GM13977 (cell line): ENCODE results near the gene MAGED2.

Experiments used
- DNase-seq: peaks from one replicate; pipeline ENCODE4 v3.0.0; 2012; ENCODE audit warnings: low spot score
- in situ Hi-C: fragments of 300-500 bp; cut with MboI; formaldehyde crosslinking; loops from one replicate; pipeline ENCODE4 v1.12.0; 2022; ENCODE audit warnings: low sequenced_read_pairs, low pct_unique_long_range_greater_than_20kb, mixed read lengths, inconsistent platforms; ENCODE audit not compliant: unreplicated experiment
- TF ChIP-seq, protein P1 (sequence below): IDR thresholded peaks from 2 replicates; pipeline ENCODE4 v1.5.1; 2012; ENCODE audit warnings: mild to moderate bottlenecking, control low read depth; ENCODE audit not compliant: insufficient read depth; ENCODE audit errors: extremely low read depth, missing control alignments

Gene MAGED2

DNA sequence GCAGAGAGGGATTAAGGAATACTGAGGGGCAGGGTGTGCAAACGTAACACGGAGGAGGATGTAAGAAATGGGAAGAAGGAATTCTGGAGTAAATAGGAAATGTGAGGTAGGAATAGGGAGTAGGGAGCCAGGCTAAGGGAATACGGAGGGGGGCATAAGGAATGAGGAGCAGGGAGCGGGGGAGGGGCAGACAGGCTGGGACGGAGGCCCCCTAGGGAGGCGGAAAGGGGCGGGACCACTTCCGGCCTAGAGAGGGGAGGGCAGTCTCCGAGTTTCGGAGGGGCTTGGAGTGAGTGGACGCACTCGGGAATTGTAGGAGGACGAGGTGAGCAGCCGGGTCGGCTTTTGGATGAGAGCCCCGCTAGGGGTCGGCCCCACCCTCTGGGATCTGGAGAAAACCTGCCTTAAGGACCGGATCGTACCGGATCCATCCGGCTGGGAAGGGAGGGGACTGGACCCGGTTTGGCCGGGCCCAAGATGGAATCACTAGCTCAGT, 612 bp downstream of the MAGED2 start:
- TF ChIP-seq, protein P1, sequence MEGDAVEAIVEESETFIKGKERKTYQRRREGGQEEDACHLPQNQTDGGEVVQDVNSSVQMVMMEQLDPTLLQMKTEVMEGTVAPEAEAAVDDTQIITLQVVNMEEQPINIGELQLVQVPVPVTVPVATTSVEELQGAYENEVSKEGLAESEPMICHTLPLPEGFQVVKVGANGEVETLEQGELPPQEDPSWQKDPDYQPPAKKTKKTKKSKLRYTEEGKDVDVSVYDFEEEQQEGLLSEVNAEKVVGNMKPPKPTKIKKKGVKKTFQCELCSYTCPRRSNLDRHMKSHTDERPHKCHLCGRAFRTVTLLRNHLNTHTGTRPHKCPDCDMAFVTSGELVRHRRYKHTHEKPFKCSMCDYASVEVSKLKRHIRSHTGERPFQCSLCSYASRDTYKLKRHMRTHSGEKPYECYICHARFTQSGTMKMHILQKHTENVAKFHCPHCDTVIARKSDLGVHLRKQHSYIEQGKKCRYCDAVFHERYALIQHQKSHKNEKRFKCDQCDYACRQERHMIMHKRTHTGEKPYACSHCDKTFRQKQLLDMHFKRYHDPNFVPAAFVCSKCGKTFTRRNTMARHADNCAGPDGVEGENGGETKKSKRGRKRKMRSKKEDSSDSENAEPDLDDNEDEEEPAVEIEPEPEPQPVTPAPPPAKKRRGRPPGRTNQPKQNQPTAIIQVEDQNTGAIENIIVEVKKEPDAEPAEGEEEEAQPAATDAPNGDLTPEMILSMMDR = no peak
- DNase-seq = peak; percentile 47
- in situ Hi-C loops = loop anchor here (25.0 kb wide), 1 partner anchor 204 kb away; the partner anchor contains the start of gene APEX2

DNA sequence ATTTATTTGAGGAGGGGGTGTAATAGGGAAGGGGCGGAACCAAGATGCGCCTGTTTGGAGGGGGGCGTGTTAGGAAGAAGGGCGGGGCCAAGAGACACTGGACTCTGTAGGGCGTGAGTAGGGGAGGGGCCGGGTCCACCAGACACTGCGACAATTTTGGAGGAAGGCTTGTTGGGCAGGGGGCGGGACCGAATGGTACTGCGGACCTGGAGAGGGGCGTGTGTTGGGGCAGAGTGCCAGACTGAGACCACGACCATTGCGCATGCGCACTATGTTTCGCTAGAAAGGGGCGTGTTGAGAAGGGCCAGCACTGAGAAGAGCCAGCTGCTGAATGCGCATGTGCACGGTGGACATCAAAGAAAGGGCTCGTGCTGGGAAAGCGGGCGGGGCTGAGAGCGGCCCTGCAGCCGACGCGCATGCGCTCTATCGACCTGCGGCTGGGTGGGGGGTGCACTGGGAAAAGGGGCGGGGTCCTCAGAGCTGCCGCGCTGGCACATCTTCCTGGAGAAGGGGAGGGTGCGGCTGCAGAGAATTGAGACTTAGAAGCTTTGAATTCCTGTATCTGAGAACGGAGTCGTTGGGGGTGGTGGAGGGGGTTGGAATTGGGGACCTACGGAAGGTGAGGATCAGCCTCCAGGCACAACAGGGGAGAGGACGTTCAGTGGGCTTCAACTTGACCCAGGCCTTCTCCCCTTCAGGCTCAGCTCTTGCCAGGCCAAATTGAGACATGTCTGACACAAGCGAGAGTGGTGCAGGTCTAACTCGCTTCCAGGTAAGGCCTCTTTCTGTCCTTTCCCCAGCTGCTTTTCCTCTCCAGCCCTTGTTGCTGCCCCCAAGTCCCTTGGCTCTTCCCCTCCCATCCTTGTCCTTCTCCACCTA, 1.3 kb downstream of the MAGED2 start:
- in situ Hi-C loops = loop anchor here (25.0 kb wide), 1 partner anchor 203 kb away; the partner anchor contains the start of gene APEX2
- DNase-seq = peak; percentile 94
- TF ChIP-seq, protein P1 = no peak

DNA sequence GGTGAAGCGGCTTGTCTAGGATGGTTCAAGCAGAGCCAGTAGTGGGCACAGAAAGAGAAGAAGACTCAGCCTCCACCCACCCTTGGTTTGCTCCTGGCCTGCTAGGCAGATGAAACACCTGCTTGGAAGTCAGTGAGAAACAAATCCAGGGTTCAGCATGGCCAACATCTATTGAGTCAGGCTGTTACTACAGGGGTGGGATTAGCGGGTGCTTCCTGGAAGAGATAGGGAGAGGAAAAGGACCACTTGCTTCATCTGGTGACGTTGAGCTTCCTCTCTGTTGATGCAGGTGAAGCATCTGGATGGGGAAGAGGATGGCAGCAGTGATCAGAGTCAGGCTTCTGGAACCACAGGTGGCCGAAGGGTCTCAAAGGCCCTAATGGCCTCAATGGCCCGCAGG, 3.0 kb downstream of the MAGED2 start:
- TF ChIP-seq, protein P1 = no peak
- in situ Hi-C loops = loop anchor here (25.0 kb wide), 1 partner anchor 202 kb away; the partner anchor contains the start of gene APEX2
- no peak for DNase-seq

DNA sequence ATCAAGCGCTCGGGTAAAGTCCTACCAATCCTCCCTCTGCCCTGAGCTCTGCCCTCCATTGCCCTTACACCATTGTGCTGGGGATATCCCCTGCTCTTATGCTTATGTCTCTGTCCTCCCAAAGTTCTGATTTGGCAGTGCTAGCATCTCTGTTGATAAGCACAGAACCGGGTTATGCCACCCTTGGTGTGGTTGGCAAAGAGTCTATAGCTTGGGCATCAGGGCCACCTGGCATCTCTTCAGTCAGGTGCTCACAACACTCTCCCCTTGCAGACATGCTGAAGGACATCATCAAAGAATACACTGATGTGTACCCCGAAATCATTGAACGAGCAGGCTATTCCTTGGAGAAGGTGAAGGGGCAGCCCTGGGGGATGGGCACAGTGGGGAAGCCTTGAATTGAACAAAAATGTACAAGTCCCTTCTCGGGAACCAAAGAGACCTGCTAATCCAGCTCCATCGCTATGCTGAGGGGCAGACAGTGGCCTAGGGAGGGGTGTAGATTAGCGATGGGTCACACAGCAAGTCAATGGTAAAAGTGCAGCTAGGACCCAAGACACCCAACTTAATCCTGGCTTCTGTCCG, 3.8 kb downstream of the MAGED2 start:
- TF ChIP-seq, protein P1 = no peak
- no peak for DNase-seq
- in situ Hi-C loops = loop anchor here (25.0 kb wide), 1 partner anchor 201 kb away; the partner anchor contains the start of gene APEX2

DNA sequence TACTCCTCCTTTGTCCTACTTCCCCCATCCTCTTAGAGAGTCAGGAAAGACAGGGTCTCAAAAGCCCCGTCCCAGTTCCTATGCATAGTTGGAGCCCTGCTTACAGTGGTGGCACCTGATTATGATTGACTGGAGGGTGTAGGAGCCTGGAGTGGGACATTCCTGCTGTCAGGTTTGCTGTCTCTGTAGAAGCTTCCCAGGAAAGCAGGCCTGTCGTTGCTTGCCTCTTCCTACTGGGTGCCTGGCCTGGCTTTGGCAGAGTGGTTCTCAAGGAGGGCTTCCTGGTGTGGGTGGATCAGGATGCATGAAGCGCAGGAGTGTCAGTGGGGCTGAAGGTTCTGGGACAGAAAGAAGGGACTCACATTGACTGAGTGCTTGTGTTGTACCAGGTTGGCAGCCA, 4.8 kb downstream of the MAGED2 start:
- TF ChIP-seq, protein P1 = no peak
- in situ Hi-C loops = loop anchor here (25.0 kb wide), 1 partner anchor 200 kb away; the partner anchor contains the start of gene APEX2

DNA sequence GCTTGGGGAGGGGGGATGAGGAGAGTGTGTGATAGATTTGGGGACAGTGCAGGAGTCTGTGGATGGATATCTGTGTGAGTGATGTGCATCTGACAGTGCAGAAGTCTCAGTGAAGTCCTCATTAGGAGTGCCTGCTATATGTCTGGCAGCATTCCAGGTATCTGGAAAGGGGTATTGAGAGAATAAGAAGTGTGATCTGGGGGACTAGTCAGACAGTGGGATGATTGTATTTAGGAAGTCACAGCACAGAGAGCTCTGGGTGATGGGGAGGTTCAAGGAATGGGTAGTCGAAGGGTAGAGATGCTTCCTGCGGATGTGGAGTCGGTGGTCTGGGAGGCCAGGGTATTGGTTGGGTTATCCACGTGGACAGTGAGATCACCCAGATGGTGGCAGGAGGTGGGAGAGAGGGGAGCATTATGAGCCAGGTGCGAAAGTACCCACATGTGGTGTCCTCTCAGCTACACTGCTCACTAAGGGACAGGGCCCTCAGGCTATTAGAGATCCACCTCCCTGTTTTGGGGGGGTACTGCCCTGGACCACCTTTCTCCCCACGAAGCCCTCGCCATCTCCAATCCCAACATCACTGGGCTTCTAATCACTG, 9.8 kb downstream of the MAGED2 start:
- in situ Hi-C loops = loop anchor here (25.0 kb wide), 1 partner anchor 195 kb away; the partner anchor contains the start of gene APEX2
- peak; percentile 1 for DNase-seq

More for the DNA sequence above, 4.8 kb downstream of the MAGED2 start:
- DNase-seq = no peak

More for the DNA sequence above, 9.8 kb downstream of the MAGED2 start:
- TF ChIP-seq, protein P1 = no peak
